ENCODE measurements around the gene ACCSL. TPM values are rescaled to one million over a fixed set of nuclear protein-coding genes. Genes with fewer than 3 reads are reported as not detected.

ACCSL gene
- total RNA-seq, 2 donors from 2014 or later: not detected

- DNase-seq: peak; percentile 54 to 55
- intact Hi-C loops (cut with DNase I, micrococcal nuclease): loop anchor here (5.0 to 10.0 kb wide), 2 partner anchors 145 to 152 kb away; partner anchors contain the start of gene ALKBH3 (in 1 of the 2)
- ATAC-seq: peak; percentile 81
Measured at GRCh38 chr11:44036811-44037657, 10.7 kb upstream of the ACCSL start.

- ATAC-seq: no peak
- DNase-seq: no peak
- intact Hi-C loops (cut with DNase I, micrococcal nuclease): loop anchor here (5.0 to 10.0 kb wide), 2 partner anchors 145 to 153 kb away; partner anchors contain the start of gene ALKBH3 (in 1 of the 2)
Measured at GRCh38 chr11:44037658-44037998, 10.2 kb upstream of the ACCSL start.

- ATAC-seq (no peak), DNase-seq (no peak)
- intact Hi-C loops (cut with DNase I, micrococcal nuclease): no loop called here
Measured at GRCh38 chr11:44043157-44043556, 4.6 kb upstream of the ACCSL start.

GRCh38 chr11:44046182-44046581 lies 1.6 kb upstream of the ACCSL start:
- no peak for DNase-seq
- intact Hi-C loops (cut with DNase I, micrococcal nuclease): no loop called here
- peak; percentile 91 for ATAC-seq

GRCh38 chr11:44047298-44047697 lies 483 bp upstream of the ACCSL start:
- no peak for ATAC-seq
- intact Hi-C loops (cut with DNase I, micrococcal nuclease): no loop called here
- DNase-seq: no peak

- DNase-seq: no peak
- ATAC-seq: no peak
- intact Hi-C loops (cut with DNase I, micrococcal nuclease): no loop called here
Measured at GRCh38 chr11:44049832-44050231, 2.1 kb downstream of the ACCSL start.

- ATAC-seq (no peak), DNase-seq (no peak)
- intact Hi-C loops (cut with DNase I, micrococcal nuclease): no loop called here
Measured at GRCh38 chr11:44051171-44051570, 3.4 kb downstream of the ACCSL start.

- DNase-seq: no peak
- ATAC-seq: no peak
- intact Hi-C loops (cut with DNase I, micrococcal nuclease): no loop called here
Measured at GRCh38 chr11:44057340-44057739, 9.6 kb downstream of the ACCSL start.

- DNase-seq (no peak), ATAC-seq (no peak)
- intact Hi-C loops (cut with DNase I, micrococcal nuclease): no loop called here
Measured at GRCh38 chr11:44058275-44058674, 10.5 kb downstream of the ACCSL start.

- intact Hi-C loops (cut with DNase I, micrococcal nuclease): no loop called here
- DNase-seq: no peak
- no peak for ATAC-seq
Measured at GRCh38 chr11:44065161-44065661, 17.4 kb downstream of the ACCSL start.

- peak; percentile 96 to 99 for DNase-seq
- intact Hi-C loops (cut with DNase I, micrococcal nuclease): no loop called here
- ATAC-seq: peak; percentile 89
Measured at GRCh38 chr11:44065841-44066731, 18.3 kb downstream of the ACCSL start, which contains the start of gene ACCS. Gene ACCS, plus strand, starts transcription at chr11:44066270. Its CDS starts 1,358 bp downstream, at chr11:44067628.

- DNase-seq: peak; percentile 40 to 45
- intact Hi-C loops (cut with DNase I, micrococcal nuclease): no loop called here
- ATAC-seq: peak; percentile 83
Measured at GRCh38 chr11:44066732-44067141, 19.0 kb downstream of the ACCSL start.

- DNase-seq: no peak
- intact Hi-C loops (cut with DNase I, micrococcal nuclease): no loop called here
- no peak for ATAC-seq
Measured at GRCh38 chr11:44067266-44067665, 19.5 kb downstream of the ACCSL start.

- DNase-seq: no peak
- no peak for ATAC-seq
- intact Hi-C loops (cut with DNase I, micrococcal nuclease): no loop called here
Measured at GRCh38 chr11:44068180-44068579, 20.4 kb downstream of the ACCSL start.

GRCh38 chr11:44071157-44071556 lies 23.4 kb downstream of the ACCSL start:
- DNase-seq: no peak
- no peak for ATAC-seq
- intact Hi-C loops (cut with DNase I, micrococcal nuclease): no loop called here

GRCh38 chr11:44072757-44073658 lies 25.2 kb downstream of the ACCSL start:
- intact Hi-C loops (cut with DNase I, micrococcal nuclease): no loop called here
- ATAC-seq: no peak
- no peak for DNase-seq

GRCh38 chr11:44078794-44079193 lies 31.0 kb downstream of the ACCSL start:
- no peak for DNase-seq
- intact Hi-C loops (cut with DNase I, micrococcal nuclease): no loop called here
- no peak for ATAC-seq

GRCh38 chr11:44079376-44079775 lies 31.6 kb downstream of the ACCSL start:
- ATAC-seq (no peak), DNase-seq (no peak)
- intact Hi-C loops (cut with DNase I, micrococcal nuclease): no loop called here

- no peak for DNase-seq
- intact Hi-C loops (cut with DNase I, micrococcal nuclease): no loop called here
- no peak for ATAC-seq
Measured at GRCh38 chr11:44080951-44081350, 33.2 kb downstream of the ACCSL start.
